NCI-H2029 (cell line): ENCODE measurements around the gene TTLL3.

ENCODE experiments used
- DNase-seq: peaks from one replicate; lab custom pipeline; 2025; lab: John Stamatoyannopoulos, UW

The TTLL3 gene

DNA sequence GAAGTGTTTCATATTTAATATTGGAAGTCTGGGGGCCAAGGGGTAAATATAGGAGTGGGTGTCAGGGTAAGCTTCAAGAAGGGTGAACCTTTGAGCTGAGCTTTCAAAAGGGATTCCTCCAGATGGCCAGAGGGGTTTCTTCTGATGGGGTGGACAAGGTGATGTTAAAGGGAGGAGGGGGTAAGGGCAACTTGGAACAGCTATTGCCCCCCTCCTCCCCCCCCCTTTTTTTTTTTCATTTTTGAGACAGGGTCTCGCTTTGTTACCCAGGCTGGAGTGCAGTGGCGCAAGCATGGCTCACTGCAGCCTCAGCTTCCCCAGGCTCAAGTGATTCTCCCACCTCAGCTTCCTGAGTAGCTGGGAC lies 2.1 kb upstream of the TTLL3 start:
- DNase-seq, result no peak

DNA sequence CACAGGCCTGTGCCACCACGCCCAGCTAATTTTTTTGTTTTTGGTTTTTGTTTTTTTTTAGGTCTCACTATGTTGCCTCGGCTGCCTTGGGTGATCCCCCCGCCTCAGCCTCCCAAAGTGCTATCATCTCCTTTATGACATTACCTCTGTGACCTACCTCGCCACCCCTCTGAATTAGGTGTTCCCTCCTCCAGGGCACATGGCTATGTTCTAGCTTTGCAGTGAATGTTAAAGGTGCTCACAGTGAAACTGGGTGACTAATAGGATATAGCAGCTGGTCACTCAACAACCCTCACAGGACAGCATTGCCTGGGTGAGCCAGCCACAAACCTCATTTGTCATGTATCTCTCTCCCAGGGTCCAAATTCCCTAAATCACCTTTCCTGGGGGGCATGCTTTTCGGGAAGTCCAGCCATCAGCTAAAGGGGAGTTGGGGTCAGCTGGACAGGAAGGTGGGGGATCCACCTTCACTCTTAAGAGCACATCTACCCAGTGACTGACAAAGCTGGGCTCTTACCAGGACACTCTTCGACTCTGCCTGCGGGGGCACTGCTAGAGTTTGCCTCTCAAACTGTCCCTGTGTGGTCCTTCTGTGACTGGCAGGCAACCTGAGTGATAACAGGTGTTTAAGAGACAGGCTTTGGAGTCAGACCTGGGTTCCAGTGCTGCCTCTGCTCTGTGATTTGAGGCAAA lies 1.6 kb upstream of the TTLL3 start:
- peak; percentile 54 for DNase-seq

DNA sequence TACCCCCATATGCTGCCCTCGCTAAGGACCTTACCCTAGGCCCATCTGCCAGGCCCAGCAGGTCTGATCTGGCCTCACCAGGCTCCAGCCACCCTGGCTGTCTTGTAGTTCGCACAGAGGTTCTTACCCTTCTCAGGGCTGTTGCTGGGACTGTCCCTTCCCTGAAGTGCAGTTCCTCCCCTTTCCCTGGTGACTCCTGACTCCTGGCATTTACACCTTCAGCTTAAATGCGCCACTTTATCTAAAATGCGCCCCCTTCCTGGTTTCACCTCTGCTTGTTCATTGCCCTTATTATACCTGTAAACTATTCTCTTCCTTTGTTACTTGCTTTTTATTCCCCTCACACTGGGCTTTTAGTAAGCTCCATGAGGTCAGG lies 835 bp upstream of the TTLL3 start:
- no peak for DNase-seq

DNA sequence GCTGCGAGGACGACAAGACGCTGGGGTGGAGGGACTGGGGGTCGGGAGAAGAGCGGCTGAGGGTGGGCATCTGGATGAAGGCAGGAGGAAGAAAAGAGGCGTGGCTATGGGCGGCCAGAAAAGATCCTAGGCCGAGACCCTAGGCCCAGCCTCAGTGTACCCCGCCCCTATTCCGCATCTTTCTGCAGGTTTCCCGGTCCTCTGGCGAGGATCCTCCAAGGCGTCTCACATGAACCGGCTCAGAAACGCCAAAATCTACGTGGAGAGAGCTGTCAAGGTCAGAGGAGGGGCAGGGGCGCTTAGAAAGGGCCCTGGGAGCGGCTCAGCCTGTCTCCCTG lies 340 bp downstream of the TTLL3 start:
- no peak for DNase-seq

DNA sequence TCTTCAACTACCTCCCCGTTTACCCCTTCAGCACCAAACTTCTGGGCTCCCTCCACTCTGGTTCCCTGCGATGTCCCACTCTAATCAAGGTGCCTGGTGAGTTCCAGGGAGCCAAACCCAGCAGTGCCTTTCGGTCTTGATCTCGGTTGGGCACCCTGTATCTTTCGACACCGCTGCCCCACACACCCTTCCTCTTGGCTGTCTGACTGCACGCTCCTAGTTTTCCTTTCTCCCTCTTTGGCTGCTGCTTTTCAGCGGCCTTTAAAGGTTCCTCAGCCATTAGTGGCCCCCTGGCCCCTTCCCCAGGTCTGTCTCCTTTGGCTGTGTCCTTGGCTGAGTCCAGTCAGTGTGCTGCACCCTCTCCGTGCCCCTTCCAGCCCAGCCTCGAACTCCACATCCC lies 784 bp downstream of the TTLL3 start:
- DNase-seq, result no peak

DNA sequence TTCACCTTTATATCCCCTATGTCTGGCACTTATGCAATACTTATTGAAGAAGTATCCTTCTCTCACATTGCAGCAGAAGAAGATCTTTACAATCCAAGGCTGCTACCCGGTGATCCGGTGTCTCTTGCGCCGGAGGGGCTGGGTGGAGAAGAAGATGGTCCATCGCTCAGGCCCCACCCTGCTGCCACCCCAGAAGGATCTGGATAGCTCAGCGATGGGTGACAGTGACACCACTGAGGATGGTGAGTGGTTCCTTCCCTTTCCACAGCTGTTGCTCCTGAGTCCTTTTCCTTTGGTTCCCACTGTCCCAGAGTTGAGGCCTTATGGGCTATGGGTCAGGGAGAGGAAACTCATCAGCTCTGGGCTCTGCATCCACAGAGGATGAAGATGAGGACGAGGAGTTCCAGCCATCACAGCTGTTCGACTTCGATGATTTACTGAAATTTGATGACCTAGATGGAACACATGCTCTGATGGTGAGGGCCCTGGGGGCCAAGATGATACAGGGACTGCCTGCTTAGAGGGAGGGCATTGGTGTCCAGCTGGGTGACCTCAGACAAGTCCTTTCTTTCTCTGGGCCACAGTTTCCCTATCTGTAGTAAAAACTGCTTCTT lies 2.9 kb downstream of the TTLL3 start:
- no peak for DNase-seq

DNA sequence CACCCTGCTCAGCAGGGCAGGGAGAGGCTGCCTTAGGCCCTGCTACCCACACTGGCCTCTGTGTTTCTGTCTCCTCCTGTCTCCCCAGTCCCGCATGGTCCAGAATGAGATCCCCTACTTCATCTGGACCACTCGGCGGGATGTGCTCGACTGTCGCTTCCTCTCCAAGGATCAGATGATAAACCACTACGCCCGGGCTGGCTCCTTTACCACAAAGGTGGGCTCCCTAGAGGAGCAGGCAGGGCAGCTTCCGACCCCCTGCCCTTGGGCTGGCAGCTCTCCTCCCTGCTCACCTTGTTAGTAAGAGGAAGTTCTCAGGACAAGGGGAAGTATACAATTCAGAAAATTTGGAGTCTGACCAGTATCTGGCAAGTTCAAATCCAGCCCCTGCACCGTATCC lies 5.9 kb downstream of the TTLL3 start:
- no peak for DNase-seq

DNA sequence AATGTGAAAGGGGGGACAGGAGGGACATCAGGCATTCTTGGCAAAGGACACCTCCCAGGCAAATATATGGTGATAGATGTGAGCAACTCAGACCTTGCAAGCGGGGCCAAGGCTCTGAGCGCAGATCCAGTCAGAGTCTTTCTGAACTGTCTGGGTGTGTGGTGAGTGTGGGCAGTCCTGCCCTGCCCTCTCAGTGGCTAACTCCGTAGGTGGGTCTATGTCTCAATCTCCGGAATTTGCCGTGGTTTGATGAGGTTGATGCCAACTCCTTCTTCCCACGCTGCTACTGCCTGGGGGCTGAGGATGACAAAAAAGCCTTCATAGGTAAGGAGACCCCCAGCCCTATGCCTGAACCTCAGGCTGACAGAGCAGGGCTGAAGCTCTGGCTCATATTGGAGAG lies 7.4 kb downstream of the TTLL3 start:
- no peak for DNase-seq

DNA sequence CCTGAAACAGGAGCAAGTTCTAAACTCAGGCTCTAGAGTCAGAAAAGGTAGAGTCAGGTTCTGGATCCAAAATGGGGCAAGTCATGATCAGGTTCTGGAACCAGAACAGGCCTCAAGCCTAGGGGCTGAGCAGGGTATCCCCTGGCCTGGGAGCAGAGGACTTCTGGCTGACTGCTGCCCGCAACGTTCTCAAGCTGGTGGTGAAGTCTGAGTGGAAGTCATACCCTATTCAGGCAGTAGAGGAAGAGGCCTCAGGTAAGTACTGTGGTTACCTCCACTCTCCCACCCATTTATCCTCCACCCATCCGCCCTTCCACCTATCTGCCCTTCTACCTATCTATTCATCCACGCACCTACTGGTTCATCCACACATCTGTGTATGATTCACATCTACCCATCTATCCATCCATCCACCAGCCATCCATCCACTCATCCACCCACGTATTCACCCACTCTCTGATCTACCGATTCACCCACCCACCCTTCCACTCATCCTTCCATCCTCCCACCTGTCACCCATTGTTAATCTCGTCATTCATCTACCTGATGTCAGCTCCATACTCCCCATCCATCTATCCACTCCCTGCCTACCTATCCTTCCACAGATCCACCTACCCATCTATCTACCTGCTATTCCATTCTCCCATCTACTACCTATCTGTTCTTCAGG lies 8.7 kb downstream of the TTLL3 start:
- no peak for DNase-seq

DNA sequence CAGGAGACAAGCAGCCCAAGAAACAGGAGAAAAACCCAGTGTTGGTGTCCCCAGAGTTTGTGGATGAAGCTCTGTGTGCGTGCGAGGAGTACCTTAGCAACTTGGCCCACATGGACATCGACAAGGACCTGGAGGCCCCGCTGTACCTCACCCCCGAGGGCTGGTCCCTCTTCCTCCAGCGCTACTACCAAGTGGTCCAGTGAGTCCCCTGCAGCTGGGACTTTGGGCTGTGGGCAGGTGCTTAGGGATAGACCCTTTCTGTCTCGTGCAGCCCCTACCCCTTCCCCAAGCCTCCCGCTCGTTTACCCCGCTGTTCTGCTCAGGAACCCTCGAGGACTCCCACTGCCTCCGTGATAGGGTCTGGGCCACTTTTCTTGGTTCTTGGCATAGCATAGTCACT lies 10.5 kb downstream of the TTLL3 start:
- DNase-seq, result no peak

DNA sequence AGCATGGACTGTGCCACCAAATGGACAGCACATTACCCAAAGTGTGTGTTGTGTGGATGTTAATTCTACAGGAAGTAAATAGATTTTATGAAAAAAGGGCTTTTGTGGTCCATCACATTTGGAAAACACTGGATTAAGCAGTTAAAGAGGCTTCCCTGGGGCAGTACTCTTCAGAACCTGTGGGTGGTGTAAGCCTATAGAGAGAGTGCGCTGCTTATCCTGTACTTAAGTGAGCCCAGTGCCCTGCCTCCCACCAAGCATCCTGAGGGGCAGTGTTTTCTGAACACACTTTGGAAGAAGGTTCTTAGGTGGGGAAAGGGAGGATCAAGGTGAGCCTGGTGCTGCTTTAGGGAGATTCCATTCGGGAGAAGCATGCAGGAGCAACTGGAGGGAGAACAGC lies 10.9 kb downstream of the TTLL3 start:
- DNase-seq, result no peak

DNA sequence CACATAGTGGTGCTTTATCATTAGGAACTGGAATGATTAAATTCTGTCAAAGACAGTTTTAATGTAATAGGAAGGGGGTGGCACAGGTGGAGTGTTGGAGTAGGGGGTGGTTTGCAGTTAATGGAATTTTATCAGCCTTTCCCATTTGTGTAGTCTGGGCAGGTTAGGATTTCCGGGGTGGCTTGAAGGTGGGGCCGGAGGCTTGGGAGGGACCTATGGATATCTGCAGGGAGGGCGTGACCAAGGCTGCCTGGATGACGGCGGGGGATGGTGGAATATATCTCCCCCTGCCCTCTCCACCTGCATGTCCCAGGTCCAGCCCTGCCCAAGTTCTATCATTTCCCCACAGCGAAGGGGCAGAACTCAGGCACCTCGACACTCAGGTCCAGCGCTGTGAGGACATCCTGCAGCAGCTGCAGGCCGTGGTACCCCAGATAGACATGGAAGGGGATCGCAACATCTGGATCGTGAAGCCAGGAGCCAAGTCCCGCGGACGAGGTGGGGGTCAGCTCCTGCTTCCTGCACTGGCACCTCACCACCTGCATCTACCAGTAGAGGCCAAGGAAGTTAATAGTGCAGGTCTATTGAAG lies 15.5 kb downstream of the TTLL3 start:
- no peak for DNase-seq

DNA sequence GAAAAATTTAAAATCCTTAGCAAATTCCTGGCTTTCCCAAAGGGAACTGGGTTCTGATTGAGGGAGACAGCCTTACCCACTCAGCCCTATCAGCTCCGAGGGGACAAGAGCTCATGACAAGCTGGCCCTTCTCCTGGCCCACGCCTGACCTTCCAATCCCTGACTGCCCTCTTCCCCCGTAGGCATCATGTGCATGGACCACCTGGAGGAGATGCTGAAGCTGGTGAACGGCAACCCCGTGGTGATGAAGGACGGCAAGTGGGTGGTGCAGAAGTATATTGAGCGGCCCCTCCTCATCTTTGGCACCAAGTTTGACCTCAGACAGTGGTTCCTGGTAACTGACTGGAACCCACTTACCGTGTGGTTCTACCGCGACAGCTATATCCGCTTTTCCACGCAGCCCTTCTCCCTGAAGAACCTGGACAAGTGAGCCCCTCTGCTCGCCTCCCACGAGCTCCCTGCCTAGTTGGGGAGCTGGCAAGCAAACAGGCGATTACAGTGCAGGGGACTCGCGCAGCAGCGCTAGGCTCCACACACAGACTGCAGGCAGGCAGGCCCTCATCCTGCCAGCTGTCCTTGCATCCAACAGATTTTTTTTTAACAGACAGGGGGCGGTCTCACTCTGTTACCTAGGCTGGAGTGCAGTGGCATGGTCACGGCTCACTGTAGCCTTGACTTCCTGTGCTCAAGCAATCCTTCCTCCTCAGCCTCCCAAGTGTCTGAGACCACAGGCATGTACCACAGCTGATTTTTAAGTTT lies 16.9 kb downstream of the TTLL3 start:
- DNase-seq, result peak; percentile 37

DNA sequence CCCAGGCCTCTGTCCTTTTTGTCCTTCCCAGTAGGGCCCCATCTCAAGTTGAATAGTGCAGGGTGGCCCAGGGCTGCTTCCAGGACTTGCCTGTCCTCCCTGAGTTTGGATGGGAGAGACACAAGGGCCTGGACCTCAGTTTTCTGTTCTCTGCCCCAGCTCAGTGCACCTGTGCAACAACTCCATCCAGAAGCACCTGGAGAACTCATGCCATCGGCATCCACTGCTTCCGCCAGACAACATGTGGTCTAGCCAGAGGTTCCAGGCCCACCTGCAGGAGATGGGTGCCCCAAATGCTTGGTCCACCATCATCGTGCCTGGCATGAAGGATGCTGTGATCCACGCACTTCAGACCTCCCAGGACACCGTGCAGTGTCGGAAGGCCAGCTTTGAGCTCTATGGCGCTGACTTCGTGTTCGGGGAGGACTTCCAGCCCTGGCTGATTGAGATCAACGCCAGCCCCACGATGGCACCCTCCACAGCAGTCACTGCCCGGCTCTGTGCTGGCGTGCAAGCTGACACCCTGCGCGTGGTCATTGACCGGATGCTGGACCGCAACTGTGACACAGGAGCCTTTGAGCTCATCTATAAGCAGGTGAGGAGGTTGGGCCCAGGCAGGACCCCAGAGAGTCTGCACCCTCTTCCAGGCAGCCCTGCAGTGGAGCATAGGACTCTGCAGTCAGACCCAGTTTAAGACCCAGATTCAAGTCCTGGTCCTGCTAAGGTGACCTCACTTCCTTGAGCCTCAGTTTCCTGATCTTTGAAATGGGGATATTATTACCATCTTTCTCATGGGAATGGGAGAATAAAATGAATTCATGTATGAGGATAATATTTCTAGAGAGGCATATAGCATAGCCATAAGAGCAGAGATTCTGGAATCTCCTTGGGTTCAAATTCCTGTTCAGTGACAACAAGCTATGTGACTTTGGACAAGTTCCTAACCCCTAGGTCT lies 19.0 kb downstream of the TTLL3 start:
- DNase-seq, result no peak

DNA sequence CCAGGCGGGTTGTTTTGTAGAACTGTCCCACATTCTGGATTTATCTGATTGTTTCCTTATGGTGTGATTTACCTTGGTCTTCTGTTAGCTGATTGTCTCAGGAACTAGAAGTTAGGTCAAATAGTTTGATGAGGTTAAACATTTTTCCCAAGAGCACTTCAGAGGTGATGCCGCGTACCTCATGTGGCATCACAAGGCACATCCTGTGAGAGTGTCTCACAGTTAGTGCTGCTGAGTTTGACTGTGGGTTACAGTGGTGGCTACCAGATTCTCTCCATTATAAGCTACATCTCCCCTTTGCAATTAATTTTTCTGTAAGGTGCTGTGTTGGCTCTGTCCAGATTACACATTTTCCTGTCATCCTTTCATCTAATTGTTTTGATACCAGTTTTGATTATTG lies 21.2 kb downstream of the TTLL3 start:
- no peak for DNase-seq

DNA sequence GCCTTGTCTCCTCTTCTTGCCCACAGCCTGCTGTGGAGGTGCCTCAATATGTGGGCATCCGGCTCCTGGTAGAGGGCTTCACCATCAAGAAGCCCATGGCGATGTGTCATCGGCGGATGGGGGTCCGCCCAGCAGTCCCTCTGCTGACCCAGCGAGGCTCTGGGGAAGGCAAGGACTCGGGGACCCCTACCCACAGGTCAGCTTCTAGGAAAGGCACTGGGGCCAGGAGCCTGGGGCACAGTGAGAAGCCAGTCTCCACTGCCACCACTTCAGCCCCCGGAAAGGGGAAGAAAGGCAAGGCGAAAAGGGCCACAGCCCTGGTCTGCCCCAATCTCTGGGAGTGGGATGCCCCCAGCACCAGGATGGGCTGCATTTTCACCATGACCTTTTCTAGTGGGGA lies 23.0 kb downstream of the TTLL3 start:
- DNase-seq, result no peak

DNA sequence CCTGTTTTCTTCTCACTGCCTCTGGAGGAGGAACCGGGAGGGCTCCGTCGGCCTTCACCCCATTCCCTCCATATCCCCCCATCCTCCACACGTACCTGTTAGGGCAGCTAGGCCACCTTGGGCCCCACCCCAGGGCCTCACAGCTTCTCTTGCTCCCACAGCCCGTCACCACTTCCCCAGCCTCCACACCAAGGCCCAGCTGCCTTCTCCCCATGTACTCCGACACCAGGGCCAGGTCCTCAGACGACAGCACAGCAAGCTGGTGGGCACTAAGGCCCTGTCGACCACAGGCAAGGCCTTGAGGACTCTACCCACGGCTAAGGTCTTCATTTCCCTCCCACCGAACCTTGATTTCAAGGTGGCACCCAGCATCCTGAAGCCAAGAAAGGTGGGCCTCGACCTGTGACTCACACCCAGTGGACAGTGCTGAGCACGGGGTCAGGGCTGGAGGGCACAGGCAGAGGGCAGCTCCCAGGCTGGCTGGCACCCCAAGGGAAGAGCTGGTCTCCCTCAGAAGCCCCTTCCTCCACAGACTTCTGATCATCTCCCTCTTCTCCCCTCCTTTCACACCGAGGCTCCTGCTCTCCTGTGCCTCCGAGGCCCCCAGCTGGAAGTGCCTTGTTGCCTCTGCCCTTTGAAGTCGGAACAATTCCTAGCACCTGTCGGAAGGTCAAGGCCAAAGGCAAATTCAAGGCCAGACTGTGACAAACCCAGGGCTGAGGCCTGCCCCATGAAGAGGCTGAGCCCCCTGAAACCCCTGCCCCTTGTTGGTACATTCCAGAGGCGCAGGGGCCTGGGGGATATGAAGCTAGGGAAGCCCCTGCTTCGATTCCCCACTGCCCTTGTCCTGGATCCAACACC lies 24.7 kb downstream of the TTLL3 start:
- no peak for DNase-seq

DNA sequence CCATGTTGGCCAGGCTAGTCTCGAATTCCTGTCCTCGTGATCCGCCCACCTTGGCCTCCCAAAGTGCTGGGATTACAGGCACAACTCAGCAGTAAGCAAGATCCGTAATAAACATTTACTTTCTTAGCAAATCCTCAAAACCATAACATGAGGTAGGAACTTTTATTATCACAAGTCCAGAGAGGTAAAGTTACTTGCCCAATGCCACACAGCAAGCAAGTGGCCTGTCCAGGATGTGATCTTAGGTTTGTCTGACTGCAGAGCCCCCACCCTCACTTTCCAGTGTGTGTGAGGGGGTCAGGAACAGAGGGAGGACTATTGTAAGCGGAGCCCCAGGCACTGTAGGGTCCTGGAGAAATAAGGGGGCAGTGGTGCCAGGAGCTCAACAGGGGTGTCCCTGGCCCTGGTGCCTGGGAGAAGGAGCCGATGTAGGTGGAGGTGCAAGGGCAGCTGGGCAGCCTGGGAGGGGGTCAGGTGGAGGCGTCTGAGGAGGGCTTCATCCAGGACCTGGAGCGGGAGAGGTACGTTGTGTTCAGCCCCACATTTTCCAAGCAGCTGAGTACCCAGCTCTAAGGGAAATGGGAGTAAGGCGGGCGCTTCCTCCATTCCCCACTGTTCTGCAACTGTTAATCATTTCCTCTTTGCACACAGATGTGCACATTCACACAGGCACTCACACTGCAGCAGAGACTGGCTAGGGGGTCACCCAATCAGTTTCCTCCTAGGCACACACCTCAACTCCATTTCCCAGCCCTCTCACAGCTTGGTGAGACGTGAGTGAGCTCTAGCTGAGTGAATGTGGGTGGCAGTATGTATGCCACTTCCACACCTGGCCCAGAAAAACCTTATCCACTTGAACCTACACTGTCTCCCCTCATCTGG lies 27.9 kb downstream of the TTLL3 start:
- no peak for DNase-seq

DNA sequence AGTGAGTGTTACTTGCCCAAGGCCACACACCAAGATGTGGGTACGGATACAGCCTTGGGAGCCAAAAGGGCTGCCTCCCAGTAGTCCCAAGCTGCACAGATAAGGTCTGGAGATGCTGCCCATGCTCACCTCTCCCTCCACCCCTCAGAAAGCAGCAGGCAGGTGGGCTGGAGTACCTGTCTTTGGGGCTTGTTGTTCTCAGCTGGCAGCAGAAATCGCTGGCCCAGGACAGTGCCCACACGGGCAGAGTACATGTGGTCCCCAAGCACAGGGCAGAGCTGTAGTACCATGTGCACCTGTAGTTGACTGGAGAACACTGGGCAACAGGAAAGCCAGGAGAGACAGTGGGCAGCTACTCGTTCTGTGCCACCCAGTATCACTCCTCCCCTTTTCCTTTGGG lies 28.8 kb downstream of the TTLL3 start:
- DNase-seq, result no peak

DNA sequence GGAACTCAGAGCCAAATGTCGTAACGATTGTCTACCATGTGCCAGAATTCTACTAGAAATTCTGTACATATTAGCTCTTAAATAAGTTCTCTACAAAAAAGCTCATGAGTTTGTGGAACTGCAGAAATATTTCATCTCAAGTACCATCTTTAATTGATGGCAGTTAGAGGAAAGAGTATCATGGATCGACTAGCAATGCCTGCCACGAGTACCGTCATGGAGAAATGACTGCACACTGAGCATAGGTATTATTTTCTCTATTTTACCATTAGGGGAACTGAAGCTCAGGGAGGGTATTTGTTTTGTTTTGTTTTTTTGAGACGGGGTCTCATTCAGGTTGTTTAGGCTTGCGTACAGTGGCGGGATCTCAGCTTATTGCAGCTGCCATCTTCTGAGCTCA lies 31.0 kb downstream of the TTLL3 start:
- DNase-seq, result no peak
